H1 (cell line): ENCODE measurements around the gene MRPL42. TPM values are rescaled to one million over a fixed set of nuclear protein-coding genes. Genes with fewer than 3 reads are reported as not detected.

Source experiments
- CTCF ChIA-PET: fragments of 300-600 bp; sonication (Branson Sonifier 250); formaldehyde crosslinking; loops from one replicate; lab custom pipeline; 2021; ENCODE audit not compliant: partially characterized antibody; lab: Charles Lee
- POLR2A ChIA-PET: fragments of 300-600 bp; sonication (Branson Sonifier 250); formaldehyde crosslinking; loops from one replicate; lab custom pipeline; 2021; ENCODE audit warnings: inconsistent platforms; ENCODE audit not compliant: partially characterized antibody; lab: Charles Lee
- DNase-seq, 2 experiments: peaks; one replicate each; pipeline versions ENCODE4 v3.0.0 to v3.0.0-alpha.2; 2010 to 2022; ENCODE audit warnings: low spot score in 2 of 2, low read depth in 1 of 2, mixed read lengths in 1 of 2
- FAIRE-seq: peaks from 2 replicates; lab custom pipeline; 2011; peaks lifted over from hg19 to GRCh38; lab: Jason Lieb, UNC
- H2AFZ ChIP-seq: 2 replicates; pipeline ENCODE4 v1.8.1; 2012; ENCODE audit warnings: low read length, inconsistent platforms
- H2AK5ac ChIP-seq: 2 replicates; pipeline ENCODE4 v1.6.1; 2013; ENCODE audit warnings: low read depth, low read length
- H2BK120ac ChIP-seq: replicated peaks from 2 replicates; pipeline ENCODE3; 2013; ENCODE audit warnings: low read depth, low read length, inconsistent platforms
- H2BK12ac ChIP-seq: 2 replicates; pipeline ENCODE4 v1.6.1; 2013; ENCODE audit warnings: low read depth, low read length
- H2BK15ac ChIP-seq: 2 replicates; pipeline ENCODE4 v1.6.1; 2013; ENCODE audit warnings: low read length
- H2BK20ac ChIP-seq: 2 replicates; pipeline ENCODE4 v1.6.1; 2013; ENCODE audit warnings: low read length
- H2BK5ac ChIP-seq: 2 replicates; pipeline ENCODE4 v1.6.1; 2013; ENCODE audit warnings: low read depth, low read length
- H3K14ac ChIP-seq: 2 replicates; pipeline ENCODE4 v1.6.1; 2013; ENCODE audit warnings: inconsistent platforms; ENCODE audit not compliant: insufficient read length
- H3K18ac ChIP-seq: 2 replicates; pipeline ENCODE4 v1.6.1; 2013; ENCODE audit warnings: low read length; ENCODE audit errors: extremely low read depth
- H3K23ac ChIP-seq: 2 replicates; pipeline ENCODE4 v1.6.1; 2013; ENCODE audit warnings: inconsistent platforms; ENCODE audit not compliant: insufficient read length
- H3K23me2 ChIP-seq: 2 replicates; pipeline ENCODE4 v1.6.1; 2013; ENCODE audit warnings: low read depth, low read length
- H3K27ac ChIP-seq: 2 replicates; pipeline ENCODE4 v1.6.1; 2011; ENCODE audit warnings: low read depth, low read length, inconsistent platforms
- H3K27me3 ChIP-seq, 4 experiments: replicated peaks in 1 of 4; 1 replicate in 1 of 4; 2 replicates in 3 of 4; pipeline versions ENCODE4 v1.6.1 to v1.8.1; 2011 to 2013; ENCODE audit warnings: low read length in 3 of 4, mild to moderate bottlenecking in 3 of 4, inconsistent platforms in 2 of 4, mixed read lengths in 2 of 4, moderate library complexity in 1 of 4; ENCODE audit not compliant: control insufficient read depth in 3 of 4, insufficient read depth in 3 of 4; ENCODE audit errors: extremely low read depth in 1 of 4
- H3K36me3 ChIP-seq, 4 experiments: 2 replicates each; pipeline versions ENCODE4 v1.6.1 to v1.8.1; 2011 to 2013; ENCODE audit warnings: mild to moderate bottlenecking in 4 of 4, low read length in 3 of 4, moderate library complexity in 2 of 4, control low read depth in 1 of 4, inconsistent platforms in 1 of 4; ENCODE audit not compliant: insufficient read depth in 4 of 4, control insufficient read depth in 2 of 4
- H3K4ac ChIP-seq: replicated peaks from 2 replicates; pipeline ENCODE3; 2013; ENCODE audit warnings: low read length, low read depth, mixed read lengths, inconsistent platforms; ENCODE audit not compliant: insufficient read length
- H3K4me1 ChIP-seq, 4 experiments: replicated peaks in 1 of 4; 1 replicate in 1 of 4; 2 replicates in 3 of 4; pipeline versions ENCODE4 v1.6.1 to v1.8.1; 2011 to 2013; ENCODE audit warnings: low read length in 3 of 4, inconsistent platforms in 2 of 4, mixed read lengths in 1 of 4; ENCODE audit not compliant: insufficient read depth in 4 of 4, control insufficient read depth in 3 of 4
- H3K4me2 ChIP-seq, 2 experiments: 2 replicates each; pipeline versions ENCODE4 v1.6.1 to v1.8.1; 2011 to 2013; ENCODE audit warnings: low read depth in 2 of 2, low read length in 2 of 2, control low read depth in 1 of 2, inconsistent platforms in 1 of 2, mild to moderate bottlenecking in 1 of 2; ENCODE audit not compliant: insufficient read depth in 1 of 2
- H3K4me3 ChIP-seq, 4 experiments: fragments of 200-600, 300-600 bp in 1 of 4; sonication (generic), shearing (Covaris generic), sonication (Bioruptor Twin) in 1 of 4; 2 replicates each; pipeline versions ENCODE4 v1.5.1 to v1.8.1; 2011 to 2016; ENCODE audit warnings: low read length in 4 of 4, low read depth in 3 of 4, control low read depth in 2 of 4, inconsistent platforms in 2 of 4, mild to moderate bottlenecking in 2 of 4, mixed read lengths in 1 of 4, moderate library complexity in 1 of 4; ENCODE audit not compliant: insufficient read depth in 2 of 4; ENCODE audit errors: extremely low read depth in 1 of 4
- H3K56ac ChIP-seq: replicated peaks from 2 replicates; pipeline ENCODE3; 2013; ENCODE audit warnings: low read depth, mild to moderate bottlenecking, mixed read lengths, low read length, inconsistent platforms; ENCODE audit not compliant: insufficient read length
- H3K79me1 ChIP-seq: 2 replicates; pipeline ENCODE4 v1.6.1; 2013; ENCODE audit warnings: low read depth, low read length, control low read depth
- H3K79me2 ChIP-seq, 2 experiments: 2 replicates each; pipeline versions ENCODE4 v1.6.1 to v1.8.1; 2012 to 2013; ENCODE audit warnings: low read length in 2 of 2, mild to moderate bottlenecking in 2 of 2, inconsistent platforms in 1 of 2; ENCODE audit not compliant: insufficient read depth in 2 of 2, control insufficient read depth in 1 of 2
- H3K9ac ChIP-seq, 4 experiments: replicated peaks in 1 of 4; 1 replicate in 1 of 4; 2 replicates in 3 of 4; pipeline versions ENCODE4 v1.6.1 to v1.8.1; 2011 to 2013; ENCODE audit warnings: low read depth in 3 of 4, low read length in 3 of 4, control low read depth in 2 of 4, mild to moderate bottlenecking in 2 of 4, moderate library complexity in 2 of 4, inconsistent platforms in 1 of 4; ENCODE audit errors: extremely low read depth in 1 of 4
- H3K9me3 ChIP-seq, 2 experiments: 2 replicates each; pipeline versions ENCODE4 v1.6.1 to v1.8.1; 2012 to 2013; ENCODE audit warnings: mild to moderate bottlenecking in 2 of 2, moderate library complexity in 2 of 2, control low read depth in 1 of 2, inconsistent platforms in 1 of 2, low read depth in 1 of 2, low read length in 1 of 2, mixed read lengths in 1 of 2; ENCODE audit not compliant: insufficient read depth in 2 of 2
- H4K20me1 ChIP-seq, 2 experiments: replicated peaks in 1 of 2; 2 replicates each; pipeline versions ENCODE3 to v1.8.1; 2011 to 2013; ENCODE audit warnings: inconsistent platforms in 2 of 2, low read length in 2 of 2, mild to moderate bottlenecking in 1 of 2; ENCODE audit not compliant: insufficient read depth in 2 of 2, control insufficient read depth in 1 of 2
- H4K5ac ChIP-seq: 2 replicates; pipeline ENCODE4 v1.6.1; 2013; ENCODE audit warnings: low read length, low read depth, mixed read lengths, inconsistent platforms; ENCODE audit not compliant: insufficient read length
- H4K8ac ChIP-seq: 2 replicates; pipeline ENCODE4 v1.8.0; 2013; ENCODE audit warnings: mild to moderate bottlenecking, moderate library complexity, low read length, inconsistent platforms; ENCODE audit not compliant: insufficient read depth; ENCODE audit errors: extremely low read depth
- H4K91ac ChIP-seq: replicated peaks from 2 replicates; pipeline ENCODE3; 2013; ENCODE audit warnings: low read length, mixed read lengths, inconsistent platforms; ENCODE audit not compliant: insufficient read length
- BACH1 ChIP-seq: IDR thresholded peaks from 2 replicates; pipeline ENCODE4 v1.6.1; 2012; ENCODE audit warnings: low read length, improper control_type of control experiment
- CBX5 ChIP-seq: fragments of 300-800, 300-1000 bp; sonication (generic); IDR thresholded peaks from 2 replicates; pipeline ENCODE4 v1.7.1; 2016; ENCODE audit warnings: antibody characterized with exemption, low read length, low read depth
- CHD2 ChIP-seq: IDR thresholded peaks from 2 replicates; pipeline ENCODE4 v1.6.1; 2012; ENCODE audit warnings: low read length, improper control_type of control experiment
- EP300 ChIP-seq, 2 experiments: IDR thresholded peaks; 1 replicate in 1 of 2; 2 replicates in 1 of 2; pipeline ENCODE4 v1.6.1; 2011 to 2012; ENCODE audit warnings: low read depth in 2 of 2, low read length in 2 of 2, mild to moderate bottlenecking in 2 of 2, borderline replicate concordance in 1 of 2, inconsistent platforms in 1 of 2, moderate library complexity in 1 of 2
- PHF8 ChIP-seq: fragments of 200-600 bp; sonication (generic); conservative IDR thresholded peaks from 2 replicates; pipeline ENCODE4 v1.7.1; 2012; ENCODE audit warnings: low read depth, mild to moderate bottlenecking, inconsistent platforms, low read length, moderate library complexity
- POLR2AphosphoS5 ChIP-seq: IDR thresholded peaks from 2 replicates; pipeline ENCODE4 v1.6.1; 2011; ENCODE audit warnings: low read depth, low read length
- RBBP5 ChIP-seq: IDR thresholded peaks from 2 replicates; pipeline ENCODE4 v1.7.1; 2012; ENCODE audit warnings: low read depth, mild to moderate bottlenecking, inconsistent platforms, low read length, moderate library complexity, borderline replicate concordance
- RNF2 ChIP-seq: fragments of 200-900, 300-1000 bp; sonication (generic); IDR thresholded peaks from 2 replicates; pipeline ENCODE4 v1.7.1; 2016; ENCODE audit warnings: borderline replicate concordance, low read depth, mild to moderate bottlenecking, antibody characterized with exemption, low read length; ENCODE audit not compliant: poor library complexity, severe bottlenecking; ENCODE audit errors: missing control alignments
- SAP30 ChIP-seq: fragments of 300-600 bp; sonication (generic); IDR thresholded peaks from 2 replicates; pipeline ENCODE4 v1.7.1; 2012; ENCODE audit warnings: low read length, moderate library complexity, mild to moderate bottlenecking, inconsistent platforms; ENCODE audit not compliant: insufficient read depth, insufficient replicate concordance
- SIN3A ChIP-seq, 2 experiments: IDR thresholded peaks in 1 of 2; conservative IDR thresholded peaks in 1 of 2; 2 replicates each; pipeline ENCODE4 v1.6.1; 2011 to 2012; ENCODE audit warnings: low read length in 2 of 2, improper control_type of control experiment in 1 of 2, low read depth in 1 of 2, mild to moderate bottlenecking in 1 of 2
- SP4 ChIP-seq: IDR thresholded peaks from 2 replicates; pipeline ENCODE4 v1.6.1; 2012; ENCODE audit warnings: low read length, inconsistent platforms
- WGBS, 2 experiments: shearing (Covaris generic) in 1 of 2; methylation state at CpG; one replicate each; pipeline versions ENCODE4 v1.1.6 to v1.1.7; 2013 to 2015; ENCODE audit warnings: low lambda C conversion rate in 2 of 2, mixed read lengths in 2 of 2, inconsistent platforms in 1 of 2, low coverage in 1 of 2, missing lambda C conversion rate in 1 of 2; ENCODE audit not compliant: insufficient replicate concordance in 2 of 2, insufficient coverage in 1 of 2, insufficient read length in 1 of 2; ENCODE audit errors: extremely low coverage in 1 of 2, missing lambda C conversion rate in 1 of 2; 5-methylcytosine and 5-hydroxymethylcytosine counted together
- polyA plus RNA-seq, 7 experiments: library from polyadenylated mRNA; depleted of rRNA in 3 of 7; stranded (reverse) in 5 of 7; unstranded in 2 of 7; fragments of >200 nt in 5 of 7; fragments of 200-250 nt in 2 of 7; gene quantifications; 1 replicate in 5 of 7; 2 replicates in 1 of 7; 4 replicates in 1 of 7; pipeline versions ENCODE4 v1.2.1 to v1.2.3, GENCODE V29; 2011 to 2013; ENCODE audit warnings: missing spikeins in 2 of 7, mixed read lengths in 2 of 7
- total RNA-seq: library from RNA; stranded (reverse); fragmentation: NEBNext Ultra II Directional; extraction: Animal tissue kit (Norgen Biotek cat#: 25700); gene quantifications from 2 replicates; pipeline ENCODE4 v1.2.1, GENCODE V29; 2021

The MRPL42 gene
- total and polyA plus RNA-seq, 2 of the 8 experiments (the other 6 are each of a cell fraction or from before 2014, with no cell fraction given), result 110 to 176 TPM

- Histone ChIP-seq H3K27ac (no peak overlapping the region), H4K8ac (no peak overlapping the region), H2BK15ac (no peak overlapping the region), H3K23ac (no peak overlapping the region), H2BK5ac (no peak overlapping the region), H3K9me3 (no peaks in the 10 kb centered on the region), H3K23me2 (no peaks in the 10 kb centered on the region), H2AK5ac (no peak overlapping the region), H3K79me1 (no peaks in the 10 kb centered on the region), H3K27me3 (no peaks in the 10 kb centered on the region), H3K4me1 (peaks cover 0 to 3% (median 0%) of the 10 kb centered on the region in 4 experiments; a peak in 1 of 7 replicates), H3K36me3 (no peaks in the 10 kb centered on the region), H3K4ac (no peak overlapping the region), H2BK20ac (no peak overlapping the region), H3K79me2 (no peaks in the 10 kb centered on the region), H3K9ac (no peak overlapping the region), H3K4me3 (no peak overlapping the region), H2BK12ac (no peak overlapping the region), H3K56ac (no peak overlapping the region), H3K4me2 (no peak overlapping the region), H3K14ac (no peak overlapping the region), H2BK120ac (no peak overlapping the region), H3K18ac (no peak overlapping the region), H4K20me1 (no peaks in the 10 kb centered on the region), H2AFZ (no peak overlapping the region), H4K91ac (no peak overlapping the region), H4K5ac (no peak overlapping the region)
- ChIA-PET CTCF (interaction anchor here (0.7 to 2.2 kb wide), 6 partner anchors 16 to 562 kb away, joined by 3 to 7 read pairs (median 3); no protein-coding TSS in a partner anchor), POLR2A (no interaction called here)
- WGBS, 2 experiments, result 90% methylated on average over 4 of the region's 4 CpGs; no CpG with 5 or more reads in 1 of the 2 experiments
- no peak for TF ChIP-seq EP300 (IDR thresholded peaks at IDR 0.05; ENCODE audit: borderline replicate concordance in 1 of 2, low read depth in 2 of 2, low read length in 2 of 2)
- TF ChIP-seq PHF8, result no peak
- TF ChIP-seq BACH1, result no peak
- TF ChIP-seq CBX5, result no peak
- TF ChIP-seq RNF2, result no peak
- no peak for TF ChIP-seq SP4
- no peak for TF ChIP-seq RBBP5
- TF ChIP-seq SIN3A (conservative IDR thresholded peaks at IDR 0.05 in 1 of 2, IDR thresholded peaks at IDR 0.05 in 1 of 2; ENCODE audit: low read depth in 1 of 2, low read length in 2 of 2), result no peak
- no peak for TF ChIP-seq SAP30
- TF ChIP-seq POLR2AphosphoS5, result no peak
- no peak for TF ChIP-seq CHD2
- DNase-seq, result no peak
- no peak for FAIRE-seq
Observed at GRCh38 chr12:93539821-93540220, 72.5 kb downstream of the MRPL42 start.
